DMS114 treated with DMSO at 0.1 percent for 48 hours (cell line): ENCODE measurements around the gene PTPRR.

Source experiments
- DNase-seq: peaks from one replicate; lab custom pipeline; 2025; ENCODE audit not compliant: unreplicated experiment; lab: John Stamatoyannopoulos, UW

PTPRR gene

GRCh38 chr12:70798016-70798783 is 122.3 kb downstream of the PTPRR start:
- DNase-seq, result no peak

- no peak for DNase-seq
Measured at GRCh38 chr12:70796989-70797388, 123.5 kb downstream of the PTPRR start.

- no peak for DNase-seq
Measured at GRCh38 chr12:70795608-70796007, 124.9 kb downstream of the PTPRR start.

- no peak for DNase-seq
Measured at GRCh38 chr12:70794131-70794530, 126.4 kb downstream of the PTPRR start.

GRCh38 chr12:70788774-70789173 is 131.8 kb downstream of the PTPRR start:
- DNase-seq, result no peak

- DNase-seq, result no peak
Measured at GRCh38 chr12:70787612-70788011, 132.9 kb downstream of the PTPRR start.

- no peak for DNase-seq
Measured at GRCh38 chr12:70785896-70786295, 134.6 kb downstream of the PTPRR start.

- no peak for DNase-seq
Measured at GRCh38 chr12:70784042-70784668, 136.4 kb downstream of the PTPRR start.

- DNase-seq, result no peak
Measured at GRCh38 chr12:70783455-70783854, 137.1 kb downstream of the PTPRR start.

GRCh38 chr12:70779250-70779649 is 141.3 kb downstream of the PTPRR start:
- DNase-seq, result no peak

GRCh38 chr12:70774055-70774454 is 146.5 kb downstream of the PTPRR start:
- no peak for DNase-seq

GRCh38 chr12:70772836-70773235 is 147.7 kb downstream of the PTPRR start:
- DNase-seq, result no peak

GRCh38 chr12:70771581-70771980 is 149.0 kb downstream of the PTPRR start:
- DNase-seq, result no peak

GRCh38 chr12:70763666-70764065 is 156.9 kb downstream of the PTPRR start:
- DNase-seq, result no peak

GRCh38 chr12:70762000-70762399 is 158.5 kb downstream of the PTPRR start:
- no peak for DNase-seq

- DNase-seq, result no peak
Measured at GRCh38 chr12:70759161-70759918, 161.2 kb downstream of the PTPRR start.

- no peak for DNase-seq
Measured at GRCh38 chr12:70758494-70758845, 162.1 kb downstream of the PTPRR start.

- DNase-seq, result no peak
Measured at GRCh38 chr12:70757830-70758493, 162.6 kb downstream of the PTPRR start.

GRCh38 chr12:70756791-70757190 is 163.7 kb downstream of the PTPRR start:
- DNase-seq, result no peak

- DNase-seq, result no peak
Measured at GRCh38 chr12:70756118-70756517, 164.4 kb downstream of the PTPRR start.

- DNase-seq, result no peak
Measured at GRCh38 chr12:70754330-70754741, 166.2 kb downstream of the PTPRR start.

- DNase-seq, result no peak
Measured at GRCh38 chr12:70752327-70752726, 168.2 kb downstream of the PTPRR start.
